GM19395 (cell line): ENCODE results near the gene GOLGA6L24.
"Not testable (repeated sequence)": the region's sequence is repeated elsewhere in the genome, so short reads cannot be mapped to it uniquely, and the experiment has no call there.

Source experiments
- ATAC-seq: cut with Tn5 transposase; IDR thresholded peaks from one replicate; pipeline ENCODE4 v1.9.1; 2021; ENCODE audit warnings: mild to moderate bottlenecking, moderate library complexity; ENCODE audit not compliant: unreplicated experiment

Gene GOLGA6L24

GRCh38 chr15:28357984-28358383, at the start of gene GOLGA6L24:
Gene GOLGA6L24 (minus strand): TSS chr15:28358084. CDS start chr15:28358023, 61 bp downstream.
- not testable (repeated sequence) for ATAC-seq

- ATAC-seq: not testable (repeated sequence)
Measured at GRCh38 chr15:28402774-28403435, 45.0 kb upstream of the GOLGA6L24 start.

GRCh38 chr15:28396022-28396421, 38.1 kb upstream of the GOLGA6L24 start:
- ATAC-seq: not testable (repeated sequence)

GRCh38 chr15:28380053-28380452, 22.2 kb upstream of the GOLGA6L24 start:
- not testable (repeated sequence) for ATAC-seq

- ATAC-seq: not testable (repeated sequence)
Measured at GRCh38 chr15:28378364-28378763, 20.5 kb upstream of the GOLGA6L24 start, which contains the start of gene GOLGA8F. Gene GOLGA8F (plus strand): TSS chr15:28378664. CDS start chr15:28378762, 98 bp downstream.

GRCh38 chr15:28365502-28365901, 7.6 kb upstream of the GOLGA6L24 start:
- ATAC-seq: not testable (repeated sequence)

GRCh38 chr15:28322129-28322588, 35.7 kb downstream of the GOLGA6L24 start, which contains the start of gene HERC2:
Gene HERC2 (minus strand): TSS chr15:28322179. CDS start chr15:28321433, 746 bp downstream.
- ATAC-seq: not testable (repeated sequence)

GRCh38 chr15:28321358-28322078, 36.4 kb downstream of the GOLGA6L24 start:
- ATAC-seq: not testable (repeated sequence)

GRCh38 chr15:28319725-28320124, 38.2 kb downstream of the GOLGA6L24 start:
- not testable (repeated sequence) for ATAC-seq

- ATAC-seq: not testable (repeated sequence)
Measured at GRCh38 chr15:28318828-28319227, 39.1 kb downstream of the GOLGA6L24 start.

- not testable (repeated sequence) for ATAC-seq
Measured at GRCh38 chr15:28318122-28318521, 39.8 kb downstream of the GOLGA6L24 start.

- ATAC-seq: not testable (repeated sequence)
Measured at GRCh38 chr15:28316958-28317357, 40.9 kb downstream of the GOLGA6L24 start.

GRCh38 chr15:28310454-28310853, 47.4 kb downstream of the GOLGA6L24 start:
- ATAC-seq: not testable (repeated sequence)

GRCh38 chr15:28308718-28309117, 49.2 kb downstream of the GOLGA6L24 start:
- ATAC-seq: not testable (repeated sequence)
